ENCODE measurements around the gene RFXANK.

The RFXANK gene

DNA sequence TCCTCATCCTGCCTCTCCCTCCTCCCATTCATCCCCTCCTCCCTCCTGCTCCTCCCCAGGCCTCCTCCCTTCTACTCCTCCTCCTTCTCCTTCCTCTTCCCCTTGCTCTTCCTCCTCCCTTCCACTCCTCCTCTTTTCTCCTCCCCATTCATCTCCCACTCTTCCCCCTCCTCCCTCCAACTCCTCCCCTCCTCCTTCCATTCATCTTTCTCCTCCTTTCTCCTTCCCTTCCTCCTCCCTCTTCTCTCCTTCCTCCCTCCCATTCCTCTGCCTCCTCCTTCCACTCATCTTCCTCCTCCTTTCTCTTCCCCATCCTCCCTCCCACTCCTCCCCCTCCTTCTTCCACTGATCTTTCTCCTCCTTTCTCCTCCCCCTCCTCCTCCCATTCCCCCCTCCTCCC lies 47.6 kb downstream of the RFXANK start:
- peaks cover 7% of the 10 kb centered on the region for H3K9me3 ChIP-seq (ENCODE audit: insufficient read depth, low read length, severe bottlenecking)
- H3K36me3 ChIP-seq (ENCODE audit: insufficient read depth, low read length): no peaks in the 10 kb centered on the region
- H3K27me3 ChIP-seq (ENCODE audit: insufficient read depth, low read length, poor library complexity): no peaks in the 10 kb centered on the region
- H3K27ac ChIP-seq (ENCODE audit: low read length): no peak overlapping the region
- H3K4me3 ChIP-seq (ENCODE audit: low read depth in 1 of 2, low read length in 2 of 2): no peak overlapping the region
- ATAC-seq (ENCODE audit: insufficient read depth, low read depth) (no peak), DNase-seq (no peak)
- H3K4me1 ChIP-seq (ENCODE audit: insufficient read depth, low read length): no peaks in the 10 kb centered on the region
- no peak for TF ChIP-seq CTCF (IDR thresholded peaks at IDR 0.05; ENCODE audit: borderline replicate concordance, extremely low read depth, low read length, poor library complexity, severe bottlenecking)
- TF ChIP-seq EZH2 (IDR thresholded peaks at IDR 0.05; ENCODE audit: borderline replicate concordance, low read depth, low read length, severe bottlenecking): no peak
- no peak overlapping the region for H2AFZ ChIP-seq (ENCODE audit: low read depth, low read length)
- no peaks in the 10 kb centered on the region for H4K20me1 ChIP-seq (ENCODE audit: insufficient read depth, low read length)
- no peak overlapping the region for H3K9ac ChIP-seq (ENCODE audit: low read depth, low read length)
- H3K4me2 ChIP-seq (ENCODE audit: insufficient read depth, low read length): no peak overlapping the region
- no peaks in the 10 kb centered on the region for H3K79me2 ChIP-seq (ENCODE audit: insufficient read depth, low read length)

DNA sequence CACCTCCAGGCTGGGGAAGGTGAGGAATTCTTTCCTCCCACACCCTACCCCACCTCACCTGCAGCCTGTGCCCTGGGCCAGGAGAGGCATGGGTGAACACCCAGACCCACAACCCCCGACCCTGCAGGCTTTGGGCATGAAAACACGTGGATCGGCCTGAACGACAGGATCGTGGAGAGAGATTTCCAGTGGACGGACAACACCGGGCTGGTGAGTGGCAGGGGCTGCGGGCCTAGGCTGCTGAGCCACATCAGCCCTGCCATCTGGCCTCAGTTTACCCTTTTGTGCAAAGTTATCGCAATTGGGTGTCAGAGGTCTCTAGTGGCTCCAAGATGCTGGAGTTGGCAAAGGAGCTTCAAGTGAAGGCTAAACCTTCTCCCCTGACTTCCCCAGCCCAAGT lies 48.4 kb downstream of the RFXANK start:
- ATAC-seq (ENCODE audit: insufficient read depth, low read depth) (no peak), DNase-seq (no peak)
- Histone ChIP-seq H3K4me3 (ENCODE audit: low read depth in 1 of 2, low read length in 2 of 2) (no peak overlapping the region), H3K9ac (ENCODE audit: low read depth, low read length) (no peak overlapping the region), H3K27ac (ENCODE audit: low read length) (no peak overlapping the region), H4K20me1 (ENCODE audit: insufficient read depth, low read length) (no peaks in the 10 kb centered on the region), H3K36me3 (ENCODE audit: insufficient read depth, low read length) (no peaks in the 10 kb centered on the region), H3K9me3 (ENCODE audit: insufficient read depth, low read length, severe bottlenecking) (peaks cover 3% of the 10 kb centered on the region), H2AFZ (ENCODE audit: low read depth, low read length) (no peak overlapping the region), H3K4me1 (ENCODE audit: insufficient read depth, low read length) (no peaks in the 10 kb centered on the region), H3K27me3 (ENCODE audit: insufficient read depth, low read length, poor library complexity) (no peaks in the 10 kb centered on the region), H3K79me2 (ENCODE audit: insufficient read depth, low read length) (no peaks in the 10 kb centered on the region), H3K4me2 (ENCODE audit: insufficient read depth, low read length) (no peak overlapping the region)
- TF ChIP-seq EZH2 (IDR thresholded peaks at IDR 0.05; ENCODE audit: borderline replicate concordance, low read depth, low read length, severe bottlenecking): no peak
- TF ChIP-seq CTCF (IDR thresholded peaks at IDR 0.05; ENCODE audit: borderline replicate concordance, extremely low read depth, low read length, poor library complexity, severe bottlenecking): no peak

DNA sequence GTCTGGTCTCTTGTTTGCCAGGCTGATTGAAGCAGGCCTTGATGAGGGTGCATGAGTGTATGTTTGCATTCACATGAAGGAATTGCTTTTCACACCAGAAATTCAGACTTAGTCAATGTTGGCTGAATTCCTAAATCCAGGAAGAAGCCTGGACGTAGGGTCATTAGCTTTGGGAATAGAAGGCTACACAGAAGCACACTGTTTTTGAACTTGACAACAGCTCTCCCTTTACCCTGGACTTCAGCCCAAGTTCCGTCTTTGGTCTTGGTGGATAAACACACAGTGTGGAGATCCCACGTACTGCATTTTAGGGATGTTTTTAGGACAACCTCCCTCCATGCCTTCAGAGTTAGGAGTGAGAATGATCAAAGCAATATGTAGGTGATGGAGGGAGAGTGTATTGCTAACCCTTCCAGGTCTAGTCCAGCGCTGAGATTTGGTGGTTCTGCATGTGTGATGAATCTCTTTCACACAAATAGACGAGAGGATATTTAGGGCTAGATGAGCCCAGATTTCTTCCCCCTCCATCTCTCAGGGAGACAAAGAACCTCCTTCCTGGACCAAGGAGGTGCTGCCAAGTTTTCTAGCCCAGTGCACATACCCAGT lies 58.2 kb downstream of the RFXANK start:
- Histone ChIP-seq H3K27me3 (ENCODE audit: insufficient read depth, low read length, poor library complexity) (peaks cover 5% of the 10 kb centered on the region), H3K36me3 (ENCODE audit: insufficient read depth, low read length) (no peaks in the 10 kb centered on the region), H3K79me2 (ENCODE audit: insufficient read depth, low read length) (no peaks in the 10 kb centered on the region), H2AFZ (ENCODE audit: low read depth, low read length) (no peak overlapping the region), H3K4me3 (ENCODE audit: low read depth in 1 of 2, low read length in 2 of 2) (no peak overlapping the region), H3K9me3 (ENCODE audit: insufficient read depth, low read length, severe bottlenecking) (no peaks in the 10 kb centered on the region), H3K27ac (ENCODE audit: low read length) (no peak overlapping the region), H3K4me2 (ENCODE audit: insufficient read depth, low read length) (no peak overlapping the region), H3K9ac (ENCODE audit: low read depth, low read length) (no peak overlapping the region), H3K4me1 (ENCODE audit: insufficient read depth, low read length) (no peaks in the 10 kb centered on the region), H4K20me1 (ENCODE audit: insufficient read depth, low read length) (no peaks in the 10 kb centered on the region)
- ATAC-seq (ENCODE audit: insufficient read depth, low read depth) (no peak), DNase-seq (no peak)
- TF ChIP-seq EZH2 (IDR thresholded peaks at IDR 0.05; ENCODE audit: borderline replicate concordance, low read depth, low read length, severe bottlenecking) (no peak), CTCF (IDR thresholded peaks at IDR 0.05; ENCODE audit: borderline replicate concordance, extremely low read depth, low read length, poor library complexity, severe bottlenecking) (no peak)
